SU-DHL-6 (cell line): ENCODE measurements around the gene MAP2K7.

Source experiments
- EZH2phosphoT487 ChIP-seq: fragments of 200-600 bp; sonication (generic), shearing (Covaris generic); conservative IDR thresholded peaks from 2 replicates; pipeline ENCODE4 v1.6.1; 2018; ENCODE audit warnings: mild to moderate bottlenecking, antibody characterized with exemption, low read length, moderate library complexity, mixed read lengths
- TF ChIP-seq, protein P1 (sequence below): fragments of 200-600 bp; sonication (generic); IDR thresholded peaks from one replicate; pipeline ENCODE4 v1.5.1; 2017; ENCODE audit warnings: antibody characterized with exemption, mild to moderate bottlenecking, low read length, moderate library complexity; ENCODE audit not compliant: insufficient read depth, poor library complexity, severe bottlenecking

DNA sequence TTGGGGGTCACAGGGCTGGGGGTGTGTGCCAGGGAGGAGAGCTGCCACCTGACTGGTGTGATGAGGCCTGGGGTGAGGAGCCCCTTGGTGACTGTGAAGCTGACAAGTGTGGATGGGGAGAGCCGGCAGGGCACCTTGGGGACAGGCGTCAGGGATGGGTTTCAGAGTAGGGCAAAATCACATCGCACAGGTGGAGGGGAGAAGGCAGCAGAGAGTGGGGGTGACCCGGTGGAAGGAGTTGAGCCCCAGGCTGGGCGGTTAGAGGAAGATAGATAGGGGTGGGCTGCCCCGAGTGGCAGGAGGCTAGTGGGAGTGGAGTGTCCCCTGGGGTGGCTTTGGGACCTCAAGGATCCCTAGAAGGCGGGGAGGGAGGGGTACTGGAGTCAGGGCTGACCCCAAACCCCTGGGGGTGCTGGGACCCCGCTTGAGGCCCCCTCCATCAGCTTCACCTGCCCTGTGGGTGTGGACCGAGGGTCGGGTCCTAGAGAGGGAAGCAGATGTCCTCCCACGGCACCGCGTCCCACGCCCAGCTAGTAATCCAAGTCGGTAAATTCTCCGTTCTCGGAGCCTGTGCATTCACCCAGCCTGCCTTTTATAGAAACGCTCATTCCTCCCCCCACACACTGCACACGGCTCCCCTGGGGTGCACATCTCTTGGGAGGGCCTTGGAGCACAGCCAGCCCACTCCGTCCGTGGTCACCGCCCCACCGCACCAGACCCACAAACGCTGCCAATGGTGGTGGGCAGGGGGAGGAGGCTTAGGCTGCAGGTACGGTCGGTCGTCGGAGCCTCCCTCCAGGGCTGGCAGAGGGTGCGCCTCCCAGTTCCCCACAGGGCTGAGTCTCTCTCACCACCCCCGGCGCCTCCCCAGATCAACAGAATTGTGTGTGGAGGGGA is 19.9 kb downstream of the MAP2K7 start:
- TF ChIP-seq, protein P1, sequence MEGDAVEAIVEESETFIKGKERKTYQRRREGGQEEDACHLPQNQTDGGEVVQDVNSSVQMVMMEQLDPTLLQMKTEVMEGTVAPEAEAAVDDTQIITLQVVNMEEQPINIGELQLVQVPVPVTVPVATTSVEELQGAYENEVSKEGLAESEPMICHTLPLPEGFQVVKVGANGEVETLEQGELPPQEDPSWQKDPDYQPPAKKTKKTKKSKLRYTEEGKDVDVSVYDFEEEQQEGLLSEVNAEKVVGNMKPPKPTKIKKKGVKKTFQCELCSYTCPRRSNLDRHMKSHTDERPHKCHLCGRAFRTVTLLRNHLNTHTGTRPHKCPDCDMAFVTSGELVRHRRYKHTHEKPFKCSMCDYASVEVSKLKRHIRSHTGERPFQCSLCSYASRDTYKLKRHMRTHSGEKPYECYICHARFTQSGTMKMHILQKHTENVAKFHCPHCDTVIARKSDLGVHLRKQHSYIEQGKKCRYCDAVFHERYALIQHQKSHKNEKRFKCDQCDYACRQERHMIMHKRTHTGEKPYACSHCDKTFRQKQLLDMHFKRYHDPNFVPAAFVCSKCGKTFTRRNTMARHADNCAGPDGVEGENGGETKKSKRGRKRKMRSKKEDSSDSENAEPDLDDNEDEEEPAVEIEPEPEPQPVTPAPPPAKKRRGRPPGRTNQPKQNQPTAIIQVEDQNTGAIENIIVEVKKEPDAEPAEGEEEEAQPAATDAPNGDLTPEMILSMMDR = no peak
- no peak for TF ChIP-seq EZH2phosphoT487
